GM15510 (cell line): Measurements from ENCODE around the gene PLEKHH2.

ENCODE experiments used
- POLR2A ChIP-seq: IDR thresholded peaks from 3 replicates; pipeline ENCODE4 v1.6.1; 2011; ENCODE audit warnings: borderline replicate concordance; ENCODE audit not compliant: insufficient read length; ENCODE audit errors: extremely low read depth

PLEKHH2 gene

GRCh38 chr2:43729491-43730174 lies 92.6 kb downstream of the PLEKHH2 start:
- no peak for TF ChIP-seq POLR2A

- no peak for TF ChIP-seq POLR2A
Measured at GRCh38 chr2:43731211-43731610, 94.2 kb downstream of the PLEKHH2 start.

GRCh38 chr2:43736637-43737036 lies 99.6 kb downstream of the PLEKHH2 start:
- no peak for TF ChIP-seq POLR2A

- no peak for TF ChIP-seq POLR2A
Measured at GRCh38 chr2:43737097-43737854, 100.2 kb downstream of the PLEKHH2 start.

GRCh38 chr2:43737855-43738254 lies 100.8 kb downstream of the PLEKHH2 start:
- TF ChIP-seq POLR2A, result no peak

GRCh38 chr2:43738257-43738656 lies 101.2 kb downstream of the PLEKHH2 start:
- TF ChIP-seq POLR2A, result no peak

- no peak for TF ChIP-seq POLR2A
Measured at GRCh38 chr2:43743706-43744105, 106.6 kb downstream of the PLEKHH2 start.

GRCh38 chr2:43745457-43745856 lies 108.4 kb downstream of the PLEKHH2 start:
- TF ChIP-seq POLR2A, result no peak

GRCh38 chr2:43748333-43748732 lies 111.3 kb downstream of the PLEKHH2 start:
- TF ChIP-seq POLR2A, result no peak

GRCh38 chr2:43749583-43749982 lies 112.5 kb downstream of the PLEKHH2 start:
- no peak for TF ChIP-seq POLR2A

- no peak for TF ChIP-seq POLR2A
Measured at GRCh38 chr2:43751476-43751990, 114.5 kb downstream of the PLEKHH2 start.

GRCh38 chr2:43752302-43752701 lies 115.2 kb downstream of the PLEKHH2 start:
- no peak for TF ChIP-seq POLR2A

- TF ChIP-seq POLR2A, result no peak
Measured at GRCh38 chr2:43754180-43754579, 117.1 kb downstream of the PLEKHH2 start.

GRCh38 chr2:43758739-43759138 lies 121.7 kb downstream of the PLEKHH2 start:
- TF ChIP-seq POLR2A, result no peak

GRCh38 chr2:43759195-43759594 lies 122.1 kb downstream of the PLEKHH2 start:
- TF ChIP-seq POLR2A, result no peak

- TF ChIP-seq POLR2A, result no peak
Measured at GRCh38 chr2:43762286-43762685, 125.2 kb downstream of the PLEKHH2 start.
